ENCODE results near the gene ARHGEF7.
"Not testable (repeated sequence)": the region's sequence is repeated elsewhere in the genome, so short reads cannot be mapped to it uniquely, and the experiment has no call there.

ARHGEF7 gene

GRCh38 chr13:111257899-111258298 is 142.8 kb downstream of the ARHGEF7 start:
- DNase-seq: not testable (repeated sequence)

GRCh38 chr13:111258637-111259036 is 143.5 kb downstream of the ARHGEF7 start:
- no peak for DNase-seq

GRCh38 chr13:111259058-111259457 is 143.9 kb downstream of the ARHGEF7 start:
- DNase-seq: no peak

- no peak for DNase-seq
Measured at GRCh38 chr13:111261326-111261725, 146.2 kb downstream of the ARHGEF7 start.

GRCh38 chr13:111262281-111262680 is 147.2 kb downstream of the ARHGEF7 start:
- DNase-seq: no peak

GRCh38 chr13:111262715-111263114 is 147.6 kb downstream of the ARHGEF7 start:
- DNase-seq: no peak

GRCh38 chr13:111263566-111263965 is 148.5 kb downstream of the ARHGEF7 start:
- no peak for DNase-seq

- DNase-seq: no peak
Measured at GRCh38 chr13:111265006-111265700, 150.0 kb downstream of the ARHGEF7 start.

- DNase-seq: no peak
Measured at GRCh38 chr13:111265701-111266035, 150.6 kb downstream of the ARHGEF7 start.

- DNase-seq: no peak
Measured at GRCh38 chr13:111267205-111267604, 152.1 kb downstream of the ARHGEF7 start.

GRCh38 chr13:111267784-111268183 is 152.7 kb downstream of the ARHGEF7 start:
- no peak for DNase-seq

GRCh38 chr13:111269508-111269907 is 154.4 kb downstream of the ARHGEF7 start:
- no peak for DNase-seq

GRCh38 chr13:111270126-111270525 is 155.0 kb downstream of the ARHGEF7 start:
- DNase-seq: no peak

- DNase-seq: no peak
Measured at GRCh38 chr13:111270765-111271698, 155.9 kb downstream of the ARHGEF7 start.

- DNase-seq: no peak
Measured at GRCh38 chr13:111272117-111272516, 157.0 kb downstream of the ARHGEF7 start.

GRCh38 chr13:111275382-111275781 is 160.3 kb downstream of the ARHGEF7 start:
- no peak for DNase-seq

- DNase-seq: no peak
Measured at GRCh38 chr13:111275995-111276618, 161.0 kb downstream of the ARHGEF7 start.

- no peak for DNase-seq
Measured at GRCh38 chr13:111278258-111278657, 163.1 kb downstream of the ARHGEF7 start.

- DNase-seq: no peak
Measured at GRCh38 chr13:111278743-111279652, 163.9 kb downstream of the ARHGEF7 start.

GRCh38 chr13:111280226-111280625 is 165.1 kb downstream of the ARHGEF7 start:
- no peak for DNase-seq

- no peak for DNase-seq
Measured at GRCh38 chr13:111280681-111281585, 165.8 kb downstream of the ARHGEF7 start.

All from activated gamma-delta T cell (primary cell).